ENCODE measurements around the gene SEL1L3.

The SEL1L3 gene

DNA sequence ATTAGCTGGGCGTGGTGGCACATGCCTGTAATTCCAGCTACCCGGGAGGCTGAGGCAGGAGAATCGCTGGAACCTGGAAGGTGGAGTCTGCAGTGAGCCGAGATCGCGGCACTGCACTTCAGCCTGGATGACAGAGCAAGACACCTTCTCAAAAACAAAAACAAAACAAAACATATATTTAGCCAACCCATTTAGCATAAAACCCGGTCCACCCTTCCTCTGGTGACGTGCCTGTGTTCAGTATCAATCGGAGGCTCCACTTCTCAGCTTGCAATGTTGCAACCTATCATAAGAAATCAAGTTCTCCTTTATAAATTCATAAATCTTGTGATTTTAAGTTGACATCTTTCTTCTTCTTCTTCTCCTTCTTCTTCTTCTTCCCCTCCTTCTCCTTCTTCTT lies 133.2 kb downstream of the SEL1L3 start:
- TF ChIP-seq ZFX (IDR thresholded peaks at IDR 0.05): no peak
- TF ChIP-seq CTCF (conservative IDR thresholded peaks at IDR 0.05): no peak
- no peak overlapping the region for H3K27ac ChIP-seq

GRCh38 chr4:25728886-25729285 lies 133.9 kb downstream of the SEL1L3 start:
- no peak for TF ChIP-seq ZFX (IDR thresholded peaks at IDR 0.05)
- no peak for TF ChIP-seq CTCF (conservative IDR thresholded peaks at IDR 0.05)
- H3K27ac ChIP-seq: no peak overlapping the region

DNA sequence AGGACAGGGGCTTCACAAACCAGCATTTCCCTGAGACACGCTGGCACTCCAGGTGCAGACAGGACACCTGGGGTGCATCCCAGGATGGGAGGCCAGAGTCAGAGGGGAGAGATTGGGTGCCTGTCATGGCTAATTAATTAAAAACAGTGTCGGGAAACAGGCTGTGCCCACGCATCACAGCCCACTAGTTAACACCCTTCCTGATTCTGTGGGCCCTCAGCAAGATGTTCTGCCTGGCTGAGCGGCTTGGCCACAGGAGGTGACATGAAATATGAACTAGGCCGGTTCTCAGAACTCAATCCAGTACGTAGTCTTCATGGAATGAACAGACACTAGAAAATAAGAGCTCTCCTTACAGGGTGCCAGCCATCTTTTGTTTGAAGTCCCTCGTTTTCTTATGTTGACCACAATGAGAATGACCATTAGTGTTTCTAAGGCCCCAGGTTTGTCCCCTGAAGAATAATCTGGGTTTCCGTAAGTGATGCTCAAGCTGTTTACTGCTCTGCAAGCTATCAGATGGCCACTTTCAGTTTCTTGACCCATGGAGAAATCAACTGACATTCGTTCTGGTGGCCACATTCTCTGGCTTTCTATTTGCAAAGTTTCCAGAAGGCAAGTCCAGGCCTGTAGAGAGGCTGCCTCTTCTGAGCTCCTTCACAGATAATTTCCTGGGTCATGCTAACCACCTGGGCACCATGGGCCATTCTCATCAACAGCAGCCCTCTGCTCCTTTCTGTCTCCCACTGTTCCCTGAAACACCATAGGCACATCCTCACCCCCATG lies 134.9 kb downstream of the SEL1L3 start:
- TF ChIP-seq CTCF (conservative IDR thresholded peaks at IDR 0.05) (no peak), ZFX (IDR thresholded peaks at IDR 0.05) (no peak)

DNA sequence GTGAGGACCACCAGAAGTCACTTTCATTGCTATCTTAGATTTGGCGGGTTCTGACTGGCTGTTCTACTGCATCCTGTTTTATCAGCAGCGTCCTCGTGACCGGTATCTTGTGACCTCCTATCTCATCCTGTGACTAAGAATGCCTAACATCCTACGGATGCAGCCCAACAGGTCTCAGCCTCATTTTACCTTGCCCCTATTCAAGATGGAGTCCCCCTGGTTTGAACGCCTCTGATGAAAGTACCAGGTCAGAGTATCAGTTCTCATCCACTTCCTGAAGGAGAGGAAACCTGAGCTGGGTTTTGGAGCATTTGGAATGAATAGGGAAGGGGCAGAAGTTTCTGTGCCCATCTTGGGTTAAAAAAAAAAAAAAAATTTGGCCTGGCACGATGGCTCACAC lies 136.9 kb downstream of the SEL1L3 start:
- TF ChIP-seq ZFX (IDR thresholded peaks at IDR 0.05) (no peak), CTCF (conservative IDR thresholded peaks at IDR 0.05) (no peak)
- H3K27ac ChIP-seq: no peak overlapping the region

More for the DNA sequence above, 134.9 kb downstream of the SEL1L3 start:
- H3K27ac ChIP-seq: no peak overlapping the region

DNA sequence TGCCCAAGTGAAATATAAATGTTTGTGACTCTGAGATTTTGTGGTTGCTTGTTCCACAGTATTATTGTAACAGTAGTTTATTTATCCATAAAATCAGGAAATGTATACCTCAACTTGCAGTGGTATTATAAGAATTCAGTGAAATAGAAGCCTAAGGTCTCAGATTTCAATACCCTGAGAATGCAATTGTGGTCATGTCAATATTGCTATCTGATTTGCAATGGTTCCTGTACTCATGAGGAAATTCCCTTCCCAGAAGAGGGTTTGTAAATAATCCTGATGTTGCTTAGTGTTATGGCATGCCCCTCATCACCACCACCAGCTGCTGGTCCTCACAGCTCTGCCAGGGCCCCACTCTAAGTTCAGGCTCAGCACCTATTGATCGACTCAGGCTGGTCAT lies 139.4 kb downstream of the SEL1L3 start:
- H3K27ac ChIP-seq: no peak overlapping the region
- TF ChIP-seq ZFX (IDR thresholded peaks at IDR 0.05) (no peak), CTCF (conservative IDR thresholded peaks at IDR 0.05) (no peak)

- no peak overlapping the region for H3K27ac ChIP-seq
- no peak for TF ChIP-seq ZFX (IDR thresholded peaks at IDR 0.05)
- no peak for TF ChIP-seq CTCF (conservative IDR thresholded peaks at IDR 0.05)
Observed at GRCh38 chr4:25722964-25723363, 139.8 kb downstream of the SEL1L3 start.

DNA sequence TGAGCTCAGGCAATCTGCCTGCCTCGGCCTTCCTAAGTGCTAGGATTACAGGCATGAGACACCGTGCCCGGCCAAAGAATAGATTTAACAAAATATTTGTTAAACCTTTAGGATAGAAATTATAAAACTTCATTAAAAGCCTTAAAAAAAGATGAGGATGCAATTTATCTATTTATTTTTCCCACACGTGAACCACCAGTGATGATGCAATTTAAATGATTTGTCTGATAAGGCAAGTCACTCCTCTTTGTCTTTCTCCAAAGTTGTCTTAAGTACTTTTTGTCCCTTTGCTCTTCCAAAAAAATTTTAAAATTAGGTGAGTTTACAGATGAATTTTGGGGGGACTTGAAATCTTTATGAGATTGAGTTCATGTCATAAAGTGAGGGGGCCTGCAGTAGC lies 149.0 kb downstream of the SEL1L3 start:
- H3K27ac ChIP-seq: no peak overlapping the region
- TF ChIP-seq CTCF (conservative IDR thresholded peaks at IDR 0.05) (no peak), ZFX (IDR thresholded peaks at IDR 0.05) (no peak)

Measured in C4-2B (cell line).